Testis (tissue), 5 donors: ENCODE data around the gene IL25. TPM values are rescaled to one million over a fixed set of nuclear protein-coding genes. Genes with fewer than 3 reads are reported as not detected.
"Not testable (repeated sequence)": the region's sequence is repeated elsewhere in the genome, so short reads cannot be mapped to it uniquely, and the experiment has no call there.

ENCODE experiments used
- DNase-seq: peaks from one replicate; pipeline ENCODE4 v3.0.0-alpha.2; 2019
- H3K27ac ChIP-seq, 2 donors: fragments of 200-600 bp; sonication (generic); one replicate each; pipeline ENCODE4 v1.5.1; 2019
- H3K27me3 ChIP-seq: fragments of 200-600 bp; sonication (generic); one replicate; pipeline ENCODE4 v1.5.1; 2019
- H3K36me3 ChIP-seq: fragments of 200-600 bp; sonication (generic); one replicate; pipeline ENCODE4 v1.5.1; 2017; ENCODE audit warnings: low read depth; ENCODE audit errors: missing control alignments
- H3K4me1 ChIP-seq: fragments of 200-600 bp; sonication (generic); one replicate; pipeline ENCODE4 v1.5.1; 2019
- H3K4me3 ChIP-seq, 2 donors: fragments of 200-600 bp; sonication (generic); one replicate each; pipeline ENCODE4 v1.5.1; 2017 to 2019
- H3K9me3 ChIP-seq: fragments of 200-600 bp; sonication (generic); one replicate; pipeline ENCODE4 v1.5.1; 2017
- POLR2A ChIP-seq: fragments of 450-650 bp; IDR thresholded peaks from one replicate; pipeline ENCODE4 v1.6.1; 2017; ENCODE audit warnings: antibody characterized with exemption, mild to moderate bottlenecking, moderate library complexity
- WGBS, 2 donors: methylation state at CpG; one replicate each; pipeline ENCODE4 v1.1.5; 2018; 5-methylcytosine and 5-hydroxymethylcytosine counted together
- intact Hi-C: fragments of 100-400 bp; cut with DNase I; formaldehyde crosslinking; loops from one replicate; pipeline ENCODE4 v1.15.1; 2023; ENCODE audit warnings: low total_unique reads
- long read RNA-seq, 2 donors: transcript quantifications; one replicate each; lab custom pipeline, GENCODE V29; 2026
- polyA plus RNA-seq: library from polyadenylated mRNA; stranded (reverse); fragments of 350-450 nt; fragmentation: Illumina TruSeq; extraction: RNeasy Lipid Tissue Mini Kit (QIAGEN cat#74804); gene quantifications from one replicate; pipeline ENCODE4 v1.2.3, GENCODE V29; 2014; ENCODE audit warnings: low read depth, low replicate concordance; ENCODE audit not compliant: insufficient read depth
- total RNA-seq, 2 donors: library from RNA; depleted of rRNA; stranded (reverse); fragments of >200 nt; gene quantifications; one replicate each; pipeline ENCODE4 v1.2.3, GENCODE V29; 2016
- TF ChIP-seq, protein P1 (sequence below), 3 experiments: fragments of 450-650 bp in 2 of 3; fragments of 200-600 bp in 1 of 3; sonication (generic) in 1 of 3; IDR thresholded peaks; one replicate each; pipeline ENCODE4 v1.5.1; 2016 to 2019; ENCODE audit warnings: antibody characterized with exemption in 3 of 3, mild to moderate bottlenecking in 2 of 3, moderate library complexity in 1 of 3

The IL25 gene
- total RNA-seq = under 1 TPM; 0.39 to 0.68 TPM
- 0.83 TPM for polyA plus RNA-seq
- long read RNA-seq, donor 1 = 0 reads
- long read RNA-seq, donor 2 = 0 reads

DNA sequence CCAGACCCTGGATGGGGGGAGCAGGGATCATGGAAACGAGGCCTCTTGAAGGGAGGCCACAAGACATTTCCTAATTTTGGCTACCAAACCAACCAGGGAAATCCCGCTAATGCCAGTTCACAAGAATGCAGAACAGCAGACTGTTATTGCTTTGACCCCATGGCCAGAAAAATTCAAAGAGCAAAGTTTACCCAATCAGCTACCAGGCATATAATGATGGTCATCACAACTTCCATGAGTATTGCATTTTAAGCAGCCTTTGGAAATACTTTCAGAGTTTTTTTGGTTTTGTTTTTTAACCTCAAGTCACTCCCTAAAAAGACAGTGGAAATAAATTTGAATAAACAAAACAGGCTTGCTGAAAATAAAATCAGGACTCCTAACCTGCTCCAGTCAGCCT is at the start of gene IL25:
Gene IL25 (plus strand): TSS at position 301 of the 400 bp plus-strand sequence.
- H3K27ac ChIP-seq = no peak within 1 kb of the TSS
- no peak for DNase-seq
- intact Hi-C loops = no loop called here

DNA sequence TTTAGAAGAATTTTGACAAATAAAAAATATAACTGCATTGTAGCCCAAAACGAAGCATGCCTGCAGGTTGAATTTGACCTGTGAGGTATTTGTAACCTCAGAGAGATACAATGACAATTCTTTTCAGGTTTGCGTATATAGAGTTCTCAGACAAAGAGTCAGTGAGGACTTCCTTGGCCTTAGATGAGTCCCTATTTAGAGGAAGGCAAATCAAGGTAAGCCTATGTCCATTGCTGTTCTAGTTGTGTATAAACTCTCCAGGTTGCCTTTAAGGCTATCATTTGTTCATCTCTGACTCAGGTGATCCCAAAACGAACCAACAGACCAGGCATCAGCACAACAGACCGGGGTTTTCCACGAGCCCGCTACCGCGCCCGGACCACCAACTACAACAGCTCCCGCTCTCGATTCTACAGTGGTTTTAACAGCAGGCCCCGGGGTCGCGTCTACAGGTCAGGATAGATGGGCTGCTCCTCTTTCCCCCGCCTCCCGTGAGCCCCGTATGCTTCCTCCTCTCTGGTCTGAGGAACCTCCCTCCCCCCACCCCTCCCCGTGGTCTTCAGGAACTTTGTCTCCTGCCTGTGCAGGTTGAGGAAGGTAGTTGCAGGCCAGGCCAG is 48.7 kb upstream of the IL25 start:
- Histone ChIP-seq H3K4me1 (peaks cover 43% of the 10 kb centered on the region), H3K27ac (peak overlapping the region; percentile 99), H3K36me3 (no peaks in the 10 kb centered on the region), H3K27me3 (no peaks in the 10 kb centered on the region), H3K4me3 (no peak overlapping the region), H3K9me3 (no peaks in the 10 kb centered on the region)
- TF ChIP-seq, protein P1, sequence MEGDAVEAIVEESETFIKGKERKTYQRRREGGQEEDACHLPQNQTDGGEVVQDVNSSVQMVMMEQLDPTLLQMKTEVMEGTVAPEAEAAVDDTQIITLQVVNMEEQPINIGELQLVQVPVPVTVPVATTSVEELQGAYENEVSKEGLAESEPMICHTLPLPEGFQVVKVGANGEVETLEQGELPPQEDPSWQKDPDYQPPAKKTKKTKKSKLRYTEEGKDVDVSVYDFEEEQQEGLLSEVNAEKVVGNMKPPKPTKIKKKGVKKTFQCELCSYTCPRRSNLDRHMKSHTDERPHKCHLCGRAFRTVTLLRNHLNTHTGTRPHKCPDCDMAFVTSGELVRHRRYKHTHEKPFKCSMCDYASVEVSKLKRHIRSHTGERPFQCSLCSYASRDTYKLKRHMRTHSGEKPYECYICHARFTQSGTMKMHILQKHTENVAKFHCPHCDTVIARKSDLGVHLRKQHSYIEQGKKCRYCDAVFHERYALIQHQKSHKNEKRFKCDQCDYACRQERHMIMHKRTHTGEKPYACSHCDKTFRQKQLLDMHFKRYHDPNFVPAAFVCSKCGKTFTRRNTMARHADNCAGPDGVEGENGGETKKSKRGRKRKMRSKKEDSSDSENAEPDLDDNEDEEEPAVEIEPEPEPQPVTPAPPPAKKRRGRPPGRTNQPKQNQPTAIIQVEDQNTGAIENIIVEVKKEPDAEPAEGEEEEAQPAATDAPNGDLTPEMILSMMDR (IDR thresholded peaks at IDR 0.05) = no peak
- no peak for TF ChIP-seq POLR2A
- 58 to 72% methylated on average over 18 of the region's 18 CpGs for WGBS, 2 donors
- intact Hi-C loops = no loop called here
- DNase-seq = no peak

More for the DNA sequence above, at the start of gene IL25:
- Histone ChIP-seq H3K9me3 (no peaks in the 10 kb centered on the region), H3K36me3 (no peaks in the 10 kb centered on the region), H3K27me3 (no peaks in the 10 kb centered on the region), H3K4me1 (no peaks in the 10 kb centered on the region), H3K4me3 (no peak within 1 kb of the TSS)
- 90 to 94% methylated on average over 2 of the region's 2 CpGs for WGBS, 2 donors
- TF ChIP-seq, protein P1 (IDR thresholded peaks at IDR 0.05) = no peak
- TF ChIP-seq POLR2A = no peak

DNA sequence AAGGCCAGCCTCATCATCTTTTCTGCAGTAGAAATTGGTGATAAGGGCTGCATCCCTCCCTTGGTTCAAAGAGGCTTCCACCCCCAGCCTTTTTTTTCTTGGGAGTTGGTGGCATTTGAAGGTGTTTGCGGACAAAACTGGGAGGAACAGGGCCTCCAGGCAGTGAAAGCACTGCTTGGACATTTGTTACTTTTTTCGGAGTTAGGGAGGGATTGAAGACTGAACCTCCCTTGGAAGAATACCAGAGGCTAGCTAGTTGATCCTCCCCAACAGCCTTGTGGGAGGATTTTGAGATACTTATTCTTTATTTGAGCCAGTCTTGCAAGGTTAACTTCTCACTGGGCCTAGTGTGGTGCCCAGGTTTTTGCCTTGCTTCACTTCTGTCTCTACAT is 48.2 kb upstream of the IL25 start:
- Histone ChIP-seq H3K9me3 (no peaks in the 10 kb centered on the region), H3K36me3 (no peaks in the 10 kb centered on the region), H3K27me3 (no peaks in the 10 kb centered on the region), H3K4me1 (peaks cover 43% of the 10 kb centered on the region), H3K27ac (peak overlapping the region; percentile 99), H3K4me3 (no peak overlapping the region)
- no peak for TF ChIP-seq POLR2A
- TF ChIP-seq, protein P1 (IDR thresholded peaks at IDR 0.05) = no peak
- DNase-seq = peak; percentile 63
- intact Hi-C loops = no loop called here
- 41 to 45% methylated on average over 2 of the region's 2 CpGs for WGBS, 2 donors

DNA sequence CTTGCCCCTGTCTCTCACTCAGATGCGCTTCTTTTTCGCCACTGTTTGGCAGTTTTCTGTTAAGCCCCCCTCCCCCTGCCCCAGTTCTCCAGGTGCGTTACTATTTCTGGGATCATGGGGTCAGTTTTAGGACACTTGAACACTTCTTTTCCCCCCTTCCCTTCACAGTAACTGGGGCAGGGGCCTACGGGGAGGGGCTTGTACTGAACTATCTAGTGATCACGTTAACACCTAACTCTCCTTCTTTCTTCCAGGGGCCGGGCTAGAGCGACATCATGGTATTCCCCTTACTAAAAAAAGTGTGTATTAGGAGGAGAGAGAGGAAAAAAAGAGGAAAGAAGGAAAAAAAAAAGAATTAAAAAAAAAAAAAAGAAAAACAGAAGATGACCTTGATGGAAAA is 47.6 kb upstream of the IL25 start:
- Histone ChIP-seq H3K4me1 (peaks cover 43% of the 10 kb centered on the region), H3K27me3 (no peaks in the 10 kb centered on the region), H3K27ac (peak overlapping the region; percentile 99), H3K36me3 (no peaks in the 10 kb centered on the region), H3K4me3 (no peak overlapping the region), H3K9me3 (no peaks in the 10 kb centered on the region)
- WGBS, 2 donors = 51 to 57% methylated on average over 7 of the region's 7 CpGs
- TF ChIP-seq, protein P1 (IDR thresholded peaks at IDR 0.05) = no peak
- TF ChIP-seq POLR2A = no peak
- DNase-seq = no peak
- intact Hi-C loops = no loop called here

DNA sequence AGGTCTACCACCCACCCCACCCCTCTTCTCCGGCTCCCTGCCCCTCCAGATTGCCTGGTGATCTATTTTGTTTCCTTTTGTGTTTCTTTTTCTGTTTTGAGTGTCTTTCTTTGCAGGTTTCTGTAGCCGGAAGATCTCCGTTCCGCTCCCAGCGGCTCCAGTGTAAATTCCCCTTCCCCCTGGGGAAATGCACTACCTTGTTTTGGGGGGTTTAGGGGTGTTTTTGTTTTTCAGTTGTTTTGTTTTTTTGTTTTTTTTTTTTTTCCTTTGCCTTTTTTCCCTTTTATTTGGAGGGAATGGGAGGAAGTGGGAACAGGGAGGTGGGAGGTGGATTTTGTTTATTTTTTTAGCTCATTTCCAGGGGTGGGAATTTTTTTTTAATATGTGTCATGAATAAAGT is 46.9 kb upstream of the IL25 start:
- intact Hi-C loops, DNase-seq, H3K4me3 ChIP-seq, H3K9me3 ChIP-seq, H3K27me3 ChIP-seq, H3K36me3 ChIP-seq: not testable (repeated sequence)
- H3K4me1 ChIP-seq = peaks cover 41% of the 10 kb centered on the region
- H3K27ac ChIP-seq = peak overlapping the region; percentile 99
- WGBS, 2 donors = 46 to 66% methylated on average over 5 of the region's 5 CpGs
